DOHH2 (cell line): ENCODE data around the gene IFITM2.

ENCODE experiments used
- EZH2phosphoT487 ChIP-seq: fragments of 200-600 bp; sonication (generic); IDR thresholded peaks from 2 replicates; pipeline ENCODE4 v1.6.1; 2017; ENCODE audit warnings: borderline replicate concordance, mild to moderate bottlenecking, antibody characterized with exemption, low read length, moderate library complexity, mixed read lengths
- TF ChIP-seq, protein P1 (sequence below): fragments of 200-600 bp; sonication (generic); IDR thresholded peaks from one replicate; pipeline ENCODE4 v1.5.1; 2014; ENCODE audit warnings: antibody characterized with exemption, mild to moderate bottlenecking, low read depth, low read length; ENCODE audit not compliant: poor library complexity, severe bottlenecking

GRCh38 chr11:289398-289711, 18.3 kb upstream of the IFITM2 start:
- TF ChIP-seq, protein P1, sequence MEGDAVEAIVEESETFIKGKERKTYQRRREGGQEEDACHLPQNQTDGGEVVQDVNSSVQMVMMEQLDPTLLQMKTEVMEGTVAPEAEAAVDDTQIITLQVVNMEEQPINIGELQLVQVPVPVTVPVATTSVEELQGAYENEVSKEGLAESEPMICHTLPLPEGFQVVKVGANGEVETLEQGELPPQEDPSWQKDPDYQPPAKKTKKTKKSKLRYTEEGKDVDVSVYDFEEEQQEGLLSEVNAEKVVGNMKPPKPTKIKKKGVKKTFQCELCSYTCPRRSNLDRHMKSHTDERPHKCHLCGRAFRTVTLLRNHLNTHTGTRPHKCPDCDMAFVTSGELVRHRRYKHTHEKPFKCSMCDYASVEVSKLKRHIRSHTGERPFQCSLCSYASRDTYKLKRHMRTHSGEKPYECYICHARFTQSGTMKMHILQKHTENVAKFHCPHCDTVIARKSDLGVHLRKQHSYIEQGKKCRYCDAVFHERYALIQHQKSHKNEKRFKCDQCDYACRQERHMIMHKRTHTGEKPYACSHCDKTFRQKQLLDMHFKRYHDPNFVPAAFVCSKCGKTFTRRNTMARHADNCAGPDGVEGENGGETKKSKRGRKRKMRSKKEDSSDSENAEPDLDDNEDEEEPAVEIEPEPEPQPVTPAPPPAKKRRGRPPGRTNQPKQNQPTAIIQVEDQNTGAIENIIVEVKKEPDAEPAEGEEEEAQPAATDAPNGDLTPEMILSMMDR, result no peak
- no peak for TF ChIP-seq EZH2phosphoT487
